Caki2 (cell line): ENCODE data around the gene AKIRIN2. TPM values are rescaled to one million over a fixed set of nuclear protein-coding genes. Genes with fewer than 3 reads are reported as not detected.
"Not testable (repeated sequence)": the region's sequence is repeated elsewhere in the genome, so short reads cannot be mapped to it uniquely, and the experiment has no call there.

Experiments
- DNase-seq: peaks from one replicate; pipeline ENCODE4 v3.0.0-alpha.2; 2015; ENCODE audit warnings: low read depth
- in situ Hi-C: cut with HindIII; loops from 2 replicates; pipeline ENCODE4 v1.10.0; 2016; ENCODE audit warnings: low sequenced_read_pairs, low pct_unique_long_range_greater_than_20kb, mixed read lengths
- total RNA-seq: library from RNA; depleted of rRNA; stranded (reverse); fragments of >200 nt; shearing (Covaris generic); gene quantifications from 2 replicates; pipeline ENCODE4 v1.2.3, GENCODE V29; 2014; ENCODE audit warnings: low replicate concordance

AKIRIN2 gene
- total RNA-seq, 1 experiment from 2014 or later = 18.7 TPM

- in situ Hi-C loops = no loop called here
- no peak for DNase-seq
Measured at GRCh38 chr6:87697581-87698546, 4.2 kb downstream of the AKIRIN2 start.

DNA sequence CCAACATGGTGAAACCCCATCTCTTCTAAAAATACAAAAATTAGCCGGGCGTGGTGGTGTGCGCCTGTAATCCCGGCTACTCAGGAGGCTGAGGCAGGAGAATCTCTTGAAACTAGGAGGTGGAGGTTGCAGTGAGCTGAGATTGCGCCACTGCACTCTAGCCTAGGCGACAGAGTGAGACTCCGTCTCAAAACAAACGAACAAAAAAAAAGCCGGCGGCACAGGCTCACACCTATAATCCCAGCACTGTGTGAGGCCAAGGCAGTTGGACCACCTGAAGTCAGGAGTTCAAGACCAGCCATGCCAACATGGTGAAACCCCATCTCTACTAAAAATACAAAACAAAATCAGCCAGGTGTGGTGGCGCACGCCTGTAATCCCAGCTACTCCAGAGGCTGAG is 5.2 kb downstream of the AKIRIN2 start:
- DNase-seq, in situ Hi-C loops: not testable (repeated sequence)

DNA sequence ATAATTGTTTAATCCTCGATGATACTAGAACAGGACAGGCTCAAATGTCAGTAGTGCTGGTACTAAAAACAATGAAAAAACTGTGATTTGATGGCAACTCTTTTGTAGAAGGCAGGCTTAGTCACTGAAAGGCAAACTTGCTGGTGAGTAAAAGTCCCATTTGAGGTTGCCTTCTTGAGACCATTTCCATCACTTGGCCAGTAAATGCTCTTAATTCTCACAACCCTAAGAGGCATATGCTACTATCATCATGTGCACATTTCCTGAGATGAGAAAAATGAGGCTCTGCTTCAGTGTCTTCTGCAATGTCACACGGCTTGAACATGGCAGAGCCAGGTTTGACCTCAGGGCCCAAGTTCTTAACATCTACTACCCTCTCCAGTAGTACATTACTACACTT is 9.9 kb downstream of the AKIRIN2 start:
- in situ Hi-C loops = no loop called here
- DNase-seq = no peak

GRCh38 chr6:87690441-87690840 is 11.6 kb downstream of the AKIRIN2 start:
- in situ Hi-C loops = no loop called here
- DNase-seq = no peak

GRCh38 chr6:87687893-87688292 is 14.1 kb downstream of the AKIRIN2 start:
- in situ Hi-C loops = not testable (repeated sequence)

GRCh38 chr6:87687296-87687695 is 14.7 kb downstream of the AKIRIN2 start:
- in situ Hi-C loops = no loop called here
- DNase-seq = no peak

More at GRCh38 chr6:87687893-87688292, 14.1 kb downstream of the AKIRIN2 start:
- not testable (repeated sequence) for DNase-seq

- in situ Hi-C loops, DNase-seq: not testable (repeated sequence)
Measured at GRCh38 chr6:87686636-87687205, 15.3 kb downstream of the AKIRIN2 start.

GRCh38 chr6:87684895-87685654 is 17.0 kb downstream of the AKIRIN2 start:
- DNase-seq = no peak
- in situ Hi-C loops = no loop called here

GRCh38 chr6:87683890-87684289 is 18.1 kb downstream of the AKIRIN2 start:
- in situ Hi-C loops = no loop called here
- DNase-seq = no peak

DNA sequence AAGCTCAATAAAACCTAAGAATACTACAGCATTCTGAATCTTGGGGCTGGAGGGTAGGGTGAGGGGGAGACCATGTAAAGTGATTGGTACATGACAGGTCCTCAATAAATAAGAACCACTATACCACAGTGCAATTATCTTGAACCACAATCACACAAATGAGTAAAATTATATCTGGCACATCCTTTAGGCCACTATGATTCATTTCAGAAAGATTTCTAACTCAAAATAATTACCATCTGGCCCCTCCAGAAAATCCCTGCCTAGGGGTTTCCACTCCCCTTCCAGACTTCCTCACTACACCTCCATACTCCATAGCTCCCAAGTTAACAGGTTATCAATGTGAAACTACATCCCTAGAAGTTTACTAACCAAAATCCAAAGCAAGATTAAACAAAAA is 19.7 kb downstream of the AKIRIN2 start:
- DNase-seq = no peak
- in situ Hi-C loops = no loop called here

DNA sequence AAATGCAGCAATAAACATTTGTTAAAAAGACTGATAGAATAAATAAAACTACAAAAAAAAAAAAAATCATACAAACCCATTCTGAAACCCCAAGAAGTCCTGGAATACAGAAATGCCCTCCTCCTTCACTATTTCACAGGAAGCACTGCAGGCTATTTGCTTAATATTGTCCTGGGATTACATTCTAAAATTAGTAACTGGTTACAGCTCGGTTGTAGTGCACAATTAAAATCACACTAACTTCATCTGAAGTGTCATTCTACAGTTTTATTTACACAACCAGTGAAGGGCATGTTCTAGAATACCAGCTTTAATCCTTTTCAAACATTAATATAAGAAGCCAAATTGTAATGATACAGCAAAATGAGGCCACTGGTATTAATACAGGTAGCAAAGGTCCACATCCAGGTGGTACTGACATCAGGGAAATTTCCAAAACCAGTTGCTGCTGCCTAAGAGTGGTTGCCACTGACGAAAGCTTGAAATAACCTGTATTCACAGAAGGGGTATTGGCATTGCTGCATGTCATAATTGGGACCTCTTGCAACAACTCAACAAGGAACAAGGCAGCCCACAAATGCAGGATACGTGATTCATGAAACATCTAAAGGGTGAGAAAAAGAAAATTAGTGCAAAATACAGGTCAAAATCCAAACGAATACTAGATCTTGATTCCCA is 26.9 kb downstream of the AKIRIN2 start:
- in situ Hi-C loops = no loop called here
- no peak for DNase-seq

GRCh38 chr6:87674290-87674689 is 27.7 kb downstream of the AKIRIN2 start:
- in situ Hi-C loops = no loop called here
- DNase-seq = no peak

GRCh38 chr6:87673237-87673636 is 28.8 kb downstream of the AKIRIN2 start:
- no peak for DNase-seq
- in situ Hi-C loops = no loop called here

GRCh38 chr6:87672641-87673040 is 29.4 kb downstream of the AKIRIN2 start:
- DNase-seq = no peak
- in situ Hi-C loops = no loop called here

GRCh38 chr6:87671555-87672029 is 30.4 kb downstream of the AKIRIN2 start:
- in situ Hi-C loops = no loop called here
- no peak for DNase-seq

GRCh38 chr6:87670707-87671106 is 31.3 kb downstream of the AKIRIN2 start:
- in situ Hi-C loops = no loop called here
- DNase-seq = peak; percentile 65

GRCh38 chr6:87669051-87669450 is 33.0 kb downstream of the AKIRIN2 start:
- in situ Hi-C loops = no loop called here
- DNase-seq = no peak

- in situ Hi-C loops = no loop called here
Measured at GRCh38 chr6:87668013-87668412, 34.0 kb downstream of the AKIRIN2 start.

More at GRCh38 chr6:87668013-87668412, 34.0 kb downstream of the AKIRIN2 start:
- DNase-seq = no peak
